ENCODE measurements around the gene MTAP.

MTAP gene

GRCh38 chr9:21802418-21803000 lies at the start of gene MTAP:
Gene MTAP (plus strand): TSS chr9:21802636. CDS start chr9:21802749, 113 bp downstream.
- H3K36me3 ChIP-seq (ENCODE audit: insufficient read depth, low read depth, low read length) = peaks cover 35% of the 10 kb centered on the region
- peak within 1 kb of the TSS; percentile 98 for H3K9ac ChIP-seq (ENCODE audit: low read depth, low read length)
- peaks cover 14% of the 10 kb centered on the region for H3K4me1 ChIP-seq (ENCODE audit: insufficient read depth, low read length)
- H3K27me3 ChIP-seq (ENCODE audit: insufficient read depth, low read length) = peaks cover 42% of the 10 kb centered on the region
- peak within 1 kb of the TSS; percentile 82 for H3K27ac ChIP-seq (ENCODE audit: low read length)
- no peaks in the 10 kb centered on the region for H3K9me3 ChIP-seq (ENCODE audit: insufficient read depth, low read depth, low read length)
- peak within 1 kb of the TSS; percentile 98 for H3K4me3 ChIP-seq (ENCODE audit: low read length)

- no peaks in the 10 kb centered on the region for H3K36me3 ChIP-seq (ENCODE audit: insufficient read depth, low read depth, low read length)
- peaks cover 100% of the 10 kb centered on the region for H3K27me3 ChIP-seq (ENCODE audit: insufficient read depth, low read length)
- no peak overlapping the region for H3K4me3 ChIP-seq (ENCODE audit: low read length)
- no peaks in the 10 kb centered on the region; the same call in 1 of the 2 replicates for H3K4me1 ChIP-seq (ENCODE audit: insufficient read depth, low read length)
- no peak overlapping the region for H3K27ac ChIP-seq (ENCODE audit: low read length)
- H3K9me3 ChIP-seq (ENCODE audit: insufficient read depth, low read depth, low read length) = no peaks in the 10 kb centered on the region
- no peak overlapping the region for H3K9ac ChIP-seq (ENCODE audit: low read depth, low read length)
Measured at GRCh38 chr9:21753523-21753922, 48.9 kb upstream of the MTAP start.

GRCh38 chr9:21754741-21755140 lies 47.7 kb upstream of the MTAP start:
- Histone ChIP-seq H3K4me1 (ENCODE audit: insufficient read depth, low read length) (no peaks in the 10 kb centered on the region; the same call in 1 of the 2 replicates), H3K9me3 (ENCODE audit: insufficient read depth, low read depth, low read length) (no peaks in the 10 kb centered on the region), H3K36me3 (ENCODE audit: insufficient read depth, low read depth, low read length) (no peaks in the 10 kb centered on the region), H3K27ac (ENCODE audit: low read length) (no peak overlapping the region), H3K9ac (ENCODE audit: low read depth, low read length) (no peak overlapping the region), H3K4me3 (ENCODE audit: low read length) (no peak overlapping the region), H3K27me3 (ENCODE audit: insufficient read depth, low read length) (peaks cover 100% of the 10 kb centered on the region)

- H3K4me1 ChIP-seq (ENCODE audit: insufficient read depth, low read length) = no peaks in the 10 kb centered on the region
- H3K9ac ChIP-seq (ENCODE audit: low read depth, low read length) = no peak overlapping the region
- no peak overlapping the region for H3K27ac ChIP-seq (ENCODE audit: low read length)
- H3K36me3 ChIP-seq (ENCODE audit: insufficient read depth, low read depth, low read length) = no peaks in the 10 kb centered on the region
- peaks cover 95% of the 10 kb centered on the region for H3K27me3 ChIP-seq (ENCODE audit: insufficient read depth, low read length)
- no peaks in the 10 kb centered on the region for H3K9me3 ChIP-seq (ENCODE audit: insufficient read depth, low read depth, low read length)
- no peak overlapping the region for H3K4me3 ChIP-seq (ENCODE audit: low read length)
Measured at GRCh38 chr9:21758540-21758939, 43.9 kb upstream of the MTAP start.

GRCh38 chr9:21761309-21761901 lies 41.0 kb upstream of the MTAP start:
- Histone ChIP-seq H3K4me3 (ENCODE audit: low read length) (no peak overlapping the region), H3K9ac (ENCODE audit: low read depth, low read length) (no peak overlapping the region), H3K27ac (ENCODE audit: low read length) (no peak overlapping the region), H3K4me1 (ENCODE audit: insufficient read depth, low read length) (no peaks in the 10 kb centered on the region), H3K36me3 (ENCODE audit: insufficient read depth, low read depth, low read length) (no peaks in the 10 kb centered on the region), H3K27me3 (ENCODE audit: insufficient read depth, low read length) (peaks cover 91% of the 10 kb centered on the region), H3K9me3 (ENCODE audit: insufficient read depth, low read depth, low read length) (no peaks in the 10 kb centered on the region)

GRCh38 chr9:21762064-21762463 lies 40.4 kb upstream of the MTAP start:
- Histone ChIP-seq H3K4me3 (ENCODE audit: low read length) (no peak overlapping the region), H3K9me3 (ENCODE audit: insufficient read depth, low read depth, low read length) (no peaks in the 10 kb centered on the region), H3K27me3 (ENCODE audit: insufficient read depth, low read length) (peaks cover 89% of the 10 kb centered on the region), H3K4me1 (ENCODE audit: insufficient read depth, low read length) (no peaks in the 10 kb centered on the region), H3K9ac (ENCODE audit: low read depth, low read length) (no peak overlapping the region), H3K27ac (ENCODE audit: low read length) (no peak overlapping the region), H3K36me3 (ENCODE audit: insufficient read depth, low read depth, low read length) (no peaks in the 10 kb centered on the region)

GRCh38 chr9:21764846-21765245 lies 37.6 kb upstream of the MTAP start:
- no peaks in the 10 kb centered on the region for H3K4me1 ChIP-seq (ENCODE audit: insufficient read depth, low read length)
- H3K9me3 ChIP-seq (ENCODE audit: insufficient read depth, low read depth, low read length) = no peaks in the 10 kb centered on the region
- no peak overlapping the region for H3K27ac ChIP-seq (ENCODE audit: low read length)
- no peak overlapping the region for H3K9ac ChIP-seq (ENCODE audit: low read depth, low read length)
- no peak overlapping the region for H3K4me3 ChIP-seq (ENCODE audit: low read length)
- H3K27me3 ChIP-seq (ENCODE audit: insufficient read depth, low read length) = peaks cover 82% of the 10 kb centered on the region
- H3K36me3 ChIP-seq (ENCODE audit: insufficient read depth, low read depth, low read length) = no peaks in the 10 kb centered on the region

GRCh38 chr9:21766096-21766495 lies 36.3 kb upstream of the MTAP start:
- no peaks in the 10 kb centered on the region for H3K9me3 ChIP-seq (ENCODE audit: insufficient read depth, low read depth, low read length)
- H3K4me1 ChIP-seq (ENCODE audit: insufficient read depth, low read length) = no peaks in the 10 kb centered on the region
- H3K27ac ChIP-seq (ENCODE audit: low read length) = no peak overlapping the region
- H3K36me3 ChIP-seq (ENCODE audit: insufficient read depth, low read depth, low read length) = no peaks in the 10 kb centered on the region
- H3K27me3 ChIP-seq (ENCODE audit: insufficient read depth, low read length) = peaks cover 72% of the 10 kb centered on the region
- H3K4me3 ChIP-seq (ENCODE audit: low read length) = no peak overlapping the region
- no peak overlapping the region for H3K9ac ChIP-seq (ENCODE audit: low read depth, low read length)

- Histone ChIP-seq H3K4me3 (ENCODE audit: low read length) (no peak overlapping the region), H3K4me1 (ENCODE audit: insufficient read depth, low read length) (no peaks in the 10 kb centered on the region), H3K9ac (ENCODE audit: low read depth, low read length) (no peak overlapping the region), H3K9me3 (ENCODE audit: insufficient read depth, low read depth, low read length) (no peaks in the 10 kb centered on the region), H3K36me3 (ENCODE audit: insufficient read depth, low read depth, low read length) (no peaks in the 10 kb centered on the region), H3K27me3 (ENCODE audit: insufficient read depth, low read length) (peaks cover 56% of the 10 kb centered on the region), H3K27ac (ENCODE audit: low read length) (no peak overlapping the region)
Measured at GRCh38 chr9:21770871-21771560, 31.4 kb upstream of the MTAP start.

- Histone ChIP-seq H3K4me3 (ENCODE audit: low read length) (no peak overlapping the region), H3K27ac (ENCODE audit: low read length) (no peak overlapping the region), H3K36me3 (ENCODE audit: insufficient read depth, low read depth, low read length) (no peaks in the 10 kb centered on the region), H3K4me1 (ENCODE audit: insufficient read depth, low read length) (no peaks in the 10 kb centered on the region), H3K9ac (ENCODE audit: low read depth, low read length) (no peak overlapping the region), H3K27me3 (ENCODE audit: insufficient read depth, low read length) (peaks cover 30% of the 10 kb centered on the region), H3K9me3 (ENCODE audit: insufficient read depth, low read depth, low read length) (no peaks in the 10 kb centered on the region)
Measured at GRCh38 chr9:21777701-21778100, 24.7 kb upstream of the MTAP start.

- H3K9ac ChIP-seq (ENCODE audit: low read depth, low read length) = no peak overlapping the region
Measured at GRCh38 chr9:21778304-21778703, 24.1 kb upstream of the MTAP start.

GRCh38 chr9:21779397-21779796 lies 23.0 kb upstream of the MTAP start:
- H3K4me1 ChIP-seq (ENCODE audit: insufficient read depth, low read length) = no peaks in the 10 kb centered on the region
- no peaks in the 10 kb centered on the region for H3K36me3 ChIP-seq (ENCODE audit: insufficient read depth, low read depth, low read length)
- no peak overlapping the region for H3K4me3 ChIP-seq (ENCODE audit: low read length)
- H3K9ac ChIP-seq (ENCODE audit: low read depth, low read length) = no peak overlapping the region
- no peak overlapping the region for H3K27ac ChIP-seq (ENCODE audit: low read length)
- H3K9me3 ChIP-seq (ENCODE audit: insufficient read depth, low read depth, low read length) = no peaks in the 10 kb centered on the region
- peaks cover 30% of the 10 kb centered on the region for H3K27me3 ChIP-seq (ENCODE audit: insufficient read depth, low read length)

More at GRCh38 chr9:21778304-21778703, 24.1 kb upstream of the MTAP start:
- Histone ChIP-seq H3K9me3 (ENCODE audit: insufficient read depth, low read depth, low read length) (no peaks in the 10 kb centered on the region), H3K36me3 (ENCODE audit: insufficient read depth, low read depth, low read length) (no peaks in the 10 kb centered on the region), H3K4me3 (ENCODE audit: low read length) (no peak overlapping the region), H3K27me3 (ENCODE audit: insufficient read depth, low read length) (peaks cover 30% of the 10 kb centered on the region), H3K27ac (ENCODE audit: low read length) (no peak overlapping the region), H3K4me1 (ENCODE audit: insufficient read depth, low read length) (no peaks in the 10 kb centered on the region)

Measured in iPS-20b (cell line).